Measurements from ENCODE around the gene PCDH9.

DNA sequence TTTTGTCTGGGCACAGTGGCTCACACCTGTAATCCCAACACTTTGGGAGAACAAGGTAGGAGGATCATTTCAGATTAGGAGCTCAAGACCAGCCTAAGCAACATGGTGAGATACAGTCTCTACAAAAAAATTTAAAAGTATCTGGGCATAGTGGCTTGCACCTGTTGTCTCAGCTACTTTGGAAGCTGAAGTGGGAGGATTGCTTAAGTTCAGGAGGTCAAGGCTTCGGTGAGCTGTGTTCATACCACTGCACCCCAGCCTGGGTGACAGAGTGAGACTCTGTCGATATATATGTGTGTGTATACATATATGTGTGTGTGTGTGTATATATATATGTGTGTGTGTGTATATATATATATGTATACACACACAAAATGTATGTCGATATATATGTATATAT, 833.0 kb downstream of the PCDH9 start:
- TF ChIP-seq, protein P1, sequence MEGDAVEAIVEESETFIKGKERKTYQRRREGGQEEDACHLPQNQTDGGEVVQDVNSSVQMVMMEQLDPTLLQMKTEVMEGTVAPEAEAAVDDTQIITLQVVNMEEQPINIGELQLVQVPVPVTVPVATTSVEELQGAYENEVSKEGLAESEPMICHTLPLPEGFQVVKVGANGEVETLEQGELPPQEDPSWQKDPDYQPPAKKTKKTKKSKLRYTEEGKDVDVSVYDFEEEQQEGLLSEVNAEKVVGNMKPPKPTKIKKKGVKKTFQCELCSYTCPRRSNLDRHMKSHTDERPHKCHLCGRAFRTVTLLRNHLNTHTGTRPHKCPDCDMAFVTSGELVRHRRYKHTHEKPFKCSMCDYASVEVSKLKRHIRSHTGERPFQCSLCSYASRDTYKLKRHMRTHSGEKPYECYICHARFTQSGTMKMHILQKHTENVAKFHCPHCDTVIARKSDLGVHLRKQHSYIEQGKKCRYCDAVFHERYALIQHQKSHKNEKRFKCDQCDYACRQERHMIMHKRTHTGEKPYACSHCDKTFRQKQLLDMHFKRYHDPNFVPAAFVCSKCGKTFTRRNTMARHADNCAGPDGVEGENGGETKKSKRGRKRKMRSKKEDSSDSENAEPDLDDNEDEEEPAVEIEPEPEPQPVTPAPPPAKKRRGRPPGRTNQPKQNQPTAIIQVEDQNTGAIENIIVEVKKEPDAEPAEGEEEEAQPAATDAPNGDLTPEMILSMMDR (conservative IDR thresholded peaks at IDR 0.05; ENCODE audit: low read depth, low read length): no peak
- no peak for TF ChIP-seq EZH2 (IDR thresholded peaks at IDR 0.05; ENCODE audit: borderline replicate concordance, low read depth, low read length, poor library complexity, severe bottlenecking)

All from A673 (cell line).